Neural progenitor cell (in vitro differentiated cells): ENCODE data around the gene SLC25A20. TPM values are rescaled to one million over a fixed set of nuclear protein-coding genes. Genes with fewer than 3 reads are reported as not detected.

Experiments used
- DNase-seq: peaks from one replicate; pipeline ENCODE4 v3.0.0-alpha.2; 2016; ENCODE audit warnings: low spot score
- H2AFZ ChIP-seq: fragments of 200-600 bp; sonication (generic); replicated peaks from 2 replicates; pipeline ENCODE4 v1.6.1; 2016; ENCODE audit warnings: antibody characterized with exemption
- H3F3A ChIP-seq: fragments of 200-600 bp; sonication (generic); 2 replicates; pipeline ENCODE4 v1.6.1; 2016; ENCODE audit warnings: antibody characterized with exemption, low read depth
- H3K27ac ChIP-seq: fragments of 200-600 bp; sonication (generic); 2 replicates; pipeline ENCODE4 v1.5.1; 2016; ENCODE audit warnings: mild to moderate bottlenecking
- H3K27me3 ChIP-seq: fragments of 200-600 bp; sonication (generic); 2 replicates; pipeline ENCODE4 v1.6.1; 2016; ENCODE audit warnings: mild to moderate bottlenecking, moderate library complexity
- H3K36me3 ChIP-seq: fragments of 200-600 bp; sonication (generic); 2 replicates; pipeline ENCODE4 v1.5.1; 2016
- H3K4me1 ChIP-seq: fragments of 200-600 bp; sonication (generic); 2 replicates; pipeline ENCODE4 v1.6.1; 2016; ENCODE audit warnings: mixed run types
- H3K4me2 ChIP-seq: fragments of 200-600 bp; sonication (generic); 2 replicates; pipeline ENCODE4 v1.6.1; 2016
- H3K4me3 ChIP-seq: fragments of 200-600 bp; sonication (generic); 2 replicates; pipeline ENCODE4 v1.5.1; 2016
- H3K79me2 ChIP-seq: fragments of 200-600 bp; sonication (generic); 2 replicates; pipeline ENCODE4 v1.6.1; 2016; ENCODE audit warnings: low read depth
- H3K9ac ChIP-seq: fragments of 200-600 bp; sonication (generic); 2 replicates; pipeline ENCODE4 v1.6.1; 2016
- H3K9me3 ChIP-seq: fragments of 200-600 bp; sonication (generic); 2 replicates; pipeline ENCODE4 v1.5.1; 2016; ENCODE audit warnings: low read depth
- H4K20me1 ChIP-seq: fragments of 200-600 bp; sonication (generic); 2 replicates; pipeline ENCODE4 v1.6.1; 2016; ENCODE audit warnings: low read depth
- H3K27ac Mint-ChIP-seq: 3 replicates; pipeline ENCODE4 v1.8.0; 2021; ENCODE audit warnings: mixed read lengths
- H3K27me3 Mint-ChIP-seq: 2 replicates; pipeline ENCODE4 v1.8.0; 2022; ENCODE audit warnings: low read depth, mild to moderate bottlenecking, inconsistent platforms, moderate library complexity, mixed read lengths; ENCODE audit not compliant: insufficient read depth
- H3K36me3 Mint-ChIP-seq: 3 replicates; pipeline ENCODE4 v1.8.0; 2021; ENCODE audit warnings: mixed read lengths
- H3K4me1 Mint-ChIP-seq: 3 replicates; pipeline ENCODE4 v1.8.0; 2021; ENCODE audit warnings: mixed read lengths
- H3K4me3 Mint-ChIP-seq: 3 replicates; pipeline ENCODE4 v1.8.0; 2021; ENCODE audit warnings: mild to moderate bottlenecking, moderate library complexity, mixed read lengths
- H3K9me3 Mint-ChIP-seq: 3 replicates; pipeline ENCODE4 v1.8.0; 2020; ENCODE audit warnings: mixed read lengths
- EZH2 ChIP-seq: fragments of 200-600 bp; sonication (generic); IDR thresholded peaks from 2 replicates; pipeline ENCODE4 v1.6.1; 2017; ENCODE audit warnings: antibody characterized with exemption, mild to moderate bottlenecking, moderate library complexity
- EZH2phosphoT487 ChIP-seq: fragments of 200-600 bp; sonication (generic); IDR thresholded peaks from 2 replicates; pipeline ENCODE4 v1.6.1; 2017; ENCODE audit warnings: antibody characterized with exemption
- total RNA-seq: library from RNA; depleted of rRNA; stranded (reverse); fragments of >200 nt; gene quantifications from 2 replicates; pipeline ENCODE4 v1.2.3, GENCODE V29; 2015; ENCODE audit warnings: low replicate concordance
- TF ChIP-seq, protein P1 (sequence below): fragments of 200-600 bp; sonication (generic); IDR thresholded peaks from 2 replicates; pipeline ENCODE4 v1.5.1; 2017; ENCODE audit warnings: antibody characterized with exemption, mild to moderate bottlenecking

Gene SLC25A20
- total RNA-seq, 1 donor from 2014 or later = 12.5 TPM

DNA sequence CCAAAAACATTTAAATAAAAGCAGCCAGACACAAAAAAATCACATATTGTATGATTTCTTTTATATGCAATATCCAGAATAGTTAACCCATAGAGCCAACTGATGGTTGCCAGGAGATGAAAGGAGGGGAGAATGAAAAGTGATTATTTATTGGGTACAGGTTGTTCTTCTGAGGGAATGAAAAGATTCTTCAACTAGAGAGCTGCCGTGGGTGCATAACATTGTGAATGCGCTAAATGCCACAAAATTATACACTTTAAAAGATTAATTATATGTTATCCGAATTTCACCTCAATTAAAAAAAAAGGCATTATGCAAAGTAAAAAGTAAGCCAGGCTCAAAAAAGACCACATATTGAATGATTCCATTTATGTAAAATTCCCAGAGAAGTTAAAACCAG is 87.2 kb downstream of the SLC25A20 start:
- H3K4me3 ChIP-seq = no peak overlapping the region
- no peak overlapping the region for H2AFZ ChIP-seq
- H3K27me3 Mint-ChIP-seq = no peaks in the 10 kb centered on the region
- H3K27ac ChIP-seq = no peak overlapping the region
- H3K4me3 Mint-ChIP-seq = no peak overlapping the region
- H3K27me3 ChIP-seq = no peaks in the 10 kb centered on the region
- no peak overlapping the region for H3K4me2 ChIP-seq
- H3K27ac Mint-ChIP-seq = no peak overlapping the region
- DNase-seq = no peak
- H3K79me2 ChIP-seq = no peaks in the 10 kb centered on the region
- H3F3A ChIP-seq = peaks cover 5% of the 10 kb centered on the region
- H4K20me1 ChIP-seq = no peaks in the 10 kb centered on the region
- TF ChIP-seq EZH2phosphoT487 = no peak
- TF ChIP-seq, protein P1, sequence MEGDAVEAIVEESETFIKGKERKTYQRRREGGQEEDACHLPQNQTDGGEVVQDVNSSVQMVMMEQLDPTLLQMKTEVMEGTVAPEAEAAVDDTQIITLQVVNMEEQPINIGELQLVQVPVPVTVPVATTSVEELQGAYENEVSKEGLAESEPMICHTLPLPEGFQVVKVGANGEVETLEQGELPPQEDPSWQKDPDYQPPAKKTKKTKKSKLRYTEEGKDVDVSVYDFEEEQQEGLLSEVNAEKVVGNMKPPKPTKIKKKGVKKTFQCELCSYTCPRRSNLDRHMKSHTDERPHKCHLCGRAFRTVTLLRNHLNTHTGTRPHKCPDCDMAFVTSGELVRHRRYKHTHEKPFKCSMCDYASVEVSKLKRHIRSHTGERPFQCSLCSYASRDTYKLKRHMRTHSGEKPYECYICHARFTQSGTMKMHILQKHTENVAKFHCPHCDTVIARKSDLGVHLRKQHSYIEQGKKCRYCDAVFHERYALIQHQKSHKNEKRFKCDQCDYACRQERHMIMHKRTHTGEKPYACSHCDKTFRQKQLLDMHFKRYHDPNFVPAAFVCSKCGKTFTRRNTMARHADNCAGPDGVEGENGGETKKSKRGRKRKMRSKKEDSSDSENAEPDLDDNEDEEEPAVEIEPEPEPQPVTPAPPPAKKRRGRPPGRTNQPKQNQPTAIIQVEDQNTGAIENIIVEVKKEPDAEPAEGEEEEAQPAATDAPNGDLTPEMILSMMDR = no peak
- TF ChIP-seq EZH2 = no peak
- H3K4me1 Mint-ChIP-seq = peaks cover 3% of the 10 kb centered on the region
- H3K36me3 Mint-ChIP-seq = peaks cover 2% of the 10 kb centered on the region
- no peak overlapping the region for H3K9ac ChIP-seq
- no peaks in the 10 kb centered on the region for H3K36me3 ChIP-seq
- no peaks in the 10 kb centered on the region for H3K9me3 ChIP-seq
- H3K9me3 Mint-ChIP-seq = no peaks in the 10 kb centered on the region
- H3K4me1 ChIP-seq = no peaks in the 10 kb centered on the region

Other genes starting within 250 kb of the SLC25A20 start
- gene CELSR3, start 236.0 kb downstream of the SLC25A20 start, total RNA-seq = 9.9 and 22.3 TPM in 2 replicates
- gene NCKIPSD, start 213.0 kb downstream of the SLC25A20 start, total RNA-seq = 32.8 and 69.1 TPM in 2 replicates
- 130 and 186 TPM in 2 replicates for gene IP6K2, start 181.7 kb downstream of the SLC25A20 start, total RNA-seq
- 21.6 and 25.0 TPM in 2 replicates for gene PRKAR2A, start 51.0 kb downstream of the SLC25A20 start, total RNA-seq
- 81.6 and 101 TPM in 2 replicates for gene ARIH2, start 20.0 kb upstream of the SLC25A20 start, total RNA-seq
- 15.3 and 34.6 TPM in 2 replicates for gene P4HTM, start 91.4 kb upstream of the SLC25A20 start, total RNA-seq
- 131 and 215 TPM in 2 replicates for gene WDR6, start 108.5 kb upstream of the SLC25A20 start, total RNA-seq
- gene DALRD3, start 119.7 kb upstream of the SLC25A20 start, total RNA-seq = 32.9 and 57.4 TPM in 2 replicates
- 26.2 and 36.8 TPM in 2 replicates for gene NDUFAF3, start 123.2 kb upstream of the SLC25A20 start, total RNA-seq
- 271 and 313 TPM in 2 replicates for gene IMPDH2, start 130.5 kb upstream of the SLC25A20 start, total RNA-seq
- 167 and 208 TPM in 2 replicates for gene QRICH1, start 195.2 kb upstream of the SLC25A20 start, total RNA-seq
- gene QARS1, start 205.9 kb upstream of the SLC25A20 start, total RNA-seq = 240 and 347 TPM in 2 replicates
- 36.0 and 60.6 TPM in 2 replicates for gene USP19, start 221.9 kb upstream of the SLC25A20 start, total RNA-seq
- 75.4 and 137 TPM in 2 replicates for gene LAMB2, start 234.2 kb upstream of the SLC25A20 start, total RNA-seq